ENCODE results near the gene RNASEL. TPM values are rescaled to one million over a fixed set of nuclear protein-coding genes. Genes with fewer than 3 reads are reported as not detected.

The RNASEL gene
- polyA plus RNA-seq, 1 of the 3 experiments (the other 2 are of a cell fraction): not detected

DNA sequence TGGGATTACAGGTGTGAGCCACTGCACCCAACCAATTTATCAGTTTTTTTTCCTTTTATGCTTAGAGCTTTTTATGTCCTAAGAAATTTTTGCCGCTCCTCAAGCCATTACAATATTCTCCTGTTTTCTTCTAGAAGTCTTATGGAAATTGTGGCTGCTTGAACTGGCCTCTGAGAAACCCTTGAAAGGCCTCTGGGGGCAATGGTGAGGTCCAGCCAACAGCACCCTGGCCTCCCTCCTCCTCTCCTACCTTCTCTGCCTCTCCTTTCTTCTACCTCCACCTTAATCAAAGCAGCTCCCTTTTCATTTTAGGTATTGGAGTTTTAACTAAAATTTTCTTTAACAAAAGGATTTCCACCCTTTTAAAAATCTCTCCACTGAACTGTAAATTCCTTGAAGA, 39.6 kb upstream of the RNASEL start (continued):
- TF ChIP-seq TEAD4 (IDR thresholded peaks at IDR 0.05; ENCODE audit: borderline replicate concordance, insufficient read depth): no peak
- no peak for TF ChIP-seq YY1 (IDR thresholded peaks at IDR 0.05; ENCODE audit: low read depth)
- TF ChIP-seq GABPA (IDR thresholded peaks at IDR 0.05; ENCODE audit: low read depth): no peak

DNA sequence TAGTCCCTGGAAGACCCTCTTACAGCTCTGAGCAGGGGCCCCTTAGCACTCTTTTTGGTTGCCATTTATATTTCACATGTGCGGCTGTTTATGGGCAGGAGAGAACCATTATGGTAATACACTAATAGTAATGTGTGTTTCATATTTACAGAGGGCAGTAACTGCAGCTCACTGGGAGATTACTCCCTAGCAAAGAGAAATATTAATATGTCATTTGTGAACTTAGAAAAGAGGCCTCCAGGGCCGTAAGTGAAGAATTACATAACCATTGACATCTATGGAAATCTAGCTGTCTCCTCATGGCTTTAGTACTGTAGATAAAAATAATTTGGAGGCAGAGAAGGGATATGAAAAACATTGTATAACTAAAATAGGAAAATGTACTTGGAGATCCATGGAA, 38.6 kb upstream of the RNASEL start:
- POLR2A ChIA-PET: no interaction called here
- CTCF ChIA-PET: interaction anchor here (0.6 to 2.0 kb wide), 7 partner anchors 9 to 1525 kb away, joined by 3 to 9 read pairs (median 4); no protein-coding TSS in a partner anchor

DNA sequence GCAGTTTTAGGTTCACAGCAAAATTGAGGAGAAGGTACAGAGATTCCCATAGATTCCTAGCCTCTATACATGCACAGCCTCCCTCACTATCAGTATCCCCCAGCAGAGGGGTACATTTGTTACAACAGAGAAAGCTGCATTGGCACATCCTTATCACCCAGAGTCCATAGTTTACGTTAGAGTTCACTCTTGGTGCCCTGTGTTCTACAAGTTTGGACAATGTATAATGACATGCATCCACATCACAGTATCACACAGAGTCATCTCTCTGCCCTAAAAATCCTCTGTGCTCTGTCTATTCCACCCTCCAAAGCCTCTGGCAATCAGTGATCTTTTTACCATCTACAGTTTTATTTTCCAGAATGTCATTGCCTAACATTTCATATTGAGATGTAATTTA, 37.5 kb upstream of the RNASEL start:
- Histone ChIP-seq H3K9ac (no peak overlapping the region), H3K36me3 (replicated peaks in 1 of 2; ENCODE audit: control insufficient read depth in 1 of 2, insufficient read depth in 2 of 2, low read length in 1 of 2) (no peaks in the 10 kb centered on the region), H3K79me2 (ENCODE audit: insufficient read depth) (no peaks in the 10 kb centered on the region), H3K4me1 (ENCODE audit: control insufficient read depth in 1 of 2, insufficient read depth in 2 of 2, low read depth in 1 of 2, low read length in 1 of 2) (peaks cover 7 to 18% of the 10 kb centered on the region in 2 experiments; a peak in 3 of 4 replicates), H3K9me3 (no peaks in the 10 kb centered on the region), H2AFZ (ENCODE audit: low read depth) (no peak overlapping the region), H3K4me2 (no peak overlapping the region), H3K27ac (ENCODE audit: low read depth in 2 of 2, low read length in 1 of 2) (no peak overlapping the region; a peak in 1 of 4 replicates), H3F3A (replicated peaks; ENCODE audit: insufficient read depth) (no peaks in the 10 kb centered on the region), H3K27me3 (ENCODE audit: insufficient read depth) (no peaks in the 10 kb centered on the region), H3K4me3 (ENCODE audit: low read depth in 2 of 2, low read length in 1 of 2) (no peak overlapping the region), H4K20me1 (ENCODE audit: insufficient read depth) (no peaks in the 10 kb centered on the region), H3K9me2 (no peaks in the 10 kb centered on the region)
- ChIA-PET POLR2A (no interaction called here), CTCF (interaction anchor here (1.5 to 2.0 kb wide), 3 partner anchors 10 to 158 kb away, joined by 4 to 9 read pairs (median 6); no protein-coding TSS in a partner anchor)
- DNase-seq: no peak
- 36% methylated on average over 1 of the region's 1 CpG for WGBS (ENCODE audit: low lambda C conversion rate)
- TF ChIP-seq RXRA (IDR thresholded peaks at IDR 0.05; ENCODE audit: borderline replicate concordance, low read depth): no peak
- TF ChIP-seq RCOR1 (IDR thresholded peaks at IDR 0.05; ENCODE audit: low read length): 0 out of 2 replicates have a peak, but pooled peaks have one; percentile 17

More for the DNA sequence above, 38.6 kb upstream of the RNASEL start:
- Histone ChIP-seq H3F3A (replicated peaks; ENCODE audit: insufficient read depth) (no peaks in the 10 kb centered on the region), H3K4me1 (ENCODE audit: control insufficient read depth in 1 of 2, insufficient read depth in 2 of 2, low read depth in 1 of 2, low read length in 1 of 2) (peaks cover 7 to 18% of the 10 kb centered on the region in 2 experiments; a peak in 3 of 4 replicates), H3K36me3 (replicated peaks in 1 of 2; ENCODE audit: control insufficient read depth in 1 of 2, insufficient read depth in 2 of 2, low read length in 1 of 2) (no peaks in the 10 kb centered on the region), H3K4me3 (ENCODE audit: low read depth in 2 of 2, low read length in 1 of 2) (no peak overlapping the region), H2AFZ (ENCODE audit: low read depth) (no peak overlapping the region), H3K9me2 (no peaks in the 10 kb centered on the region), H3K9me3 (no peaks in the 10 kb centered on the region), H4K20me1 (ENCODE audit: insufficient read depth) (no peaks in the 10 kb centered on the region), H3K9ac (no peak overlapping the region), H3K27me3 (ENCODE audit: insufficient read depth) (no peaks in the 10 kb centered on the region), H3K4me2 (no peak overlapping the region), H3K79me2 (ENCODE audit: insufficient read depth) (no peaks in the 10 kb centered on the region), H3K27ac (ENCODE audit: low read depth in 2 of 2, low read length in 1 of 2) (no peak overlapping the region)
- no peak for TF ChIP-seq RAD21 (IDR thresholded peaks at IDR 0.05; ENCODE audit: low read length)
- TF ChIP-seq, protein P1, sequence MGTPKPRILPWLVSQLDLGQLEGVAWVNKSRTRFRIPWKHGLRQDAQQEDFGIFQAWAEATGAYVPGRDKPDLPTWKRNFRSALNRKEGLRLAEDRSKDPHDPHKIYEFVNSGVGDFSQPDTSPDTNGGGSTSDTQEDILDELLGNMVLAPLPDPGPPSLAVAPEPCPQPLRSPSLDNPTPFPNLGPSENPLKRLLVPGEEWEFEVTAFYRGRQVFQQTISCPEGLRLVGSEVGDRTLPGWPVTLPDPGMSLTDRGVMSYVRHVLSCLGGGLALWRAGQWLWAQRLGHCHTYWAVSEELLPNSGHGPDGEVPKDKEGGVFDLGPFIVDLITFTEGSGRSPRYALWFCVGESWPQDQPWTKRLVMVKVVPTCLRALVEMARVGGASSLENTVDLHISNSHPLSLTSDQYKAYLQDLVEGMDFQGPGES (IDR thresholded peaks at IDR 0.05; ENCODE audit: low read depth, low read length): no peak
- TF ChIP-seq, protein P2, sequence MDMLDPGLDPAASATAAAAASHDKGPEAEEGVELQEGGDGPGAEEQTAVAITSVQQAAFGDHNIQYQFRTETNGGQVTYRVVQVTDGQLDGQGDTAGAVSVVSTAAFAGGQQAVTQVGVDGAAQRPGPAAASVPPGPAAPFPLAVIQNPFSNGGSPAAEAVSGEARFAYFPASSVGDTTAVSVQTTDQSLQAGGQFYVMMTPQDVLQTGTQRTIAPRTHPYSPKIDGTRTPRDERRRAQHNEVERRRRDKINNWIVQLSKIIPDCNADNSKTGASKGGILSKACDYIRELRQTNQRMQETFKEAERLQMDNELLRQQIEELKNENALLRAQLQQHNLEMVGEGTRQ (IDR thresholded peaks at IDR 0.05; ENCODE audit: borderline replicate concordance, low read depth, low read length): no peak
- TF ChIP-seq, protein P3, sequence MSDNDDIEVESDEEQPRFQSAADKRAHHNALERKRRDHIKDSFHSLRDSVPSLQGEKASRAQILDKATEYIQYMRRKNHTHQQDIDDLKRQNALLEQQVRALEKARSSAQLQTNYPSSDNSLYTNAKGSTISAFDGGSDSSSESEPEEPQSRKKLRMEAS (IDR thresholded peaks at IDR 0.05; ENCODE audit: low read depth): no peak
- TF ChIP-seq NRF1 (IDR thresholded peaks at IDR 0.05; ENCODE audit: low read depth, low read length): no peak
- no peak for TF ChIP-seq FOXM1 (IDR thresholded peaks at IDR 0.05; ENCODE audit: low read depth)
- no peak for TF ChIP-seq GATA2 (CRISPR knock-in tag; IDR thresholded peaks at IDR 0.05)
- DNase-seq: no peak
- WGBS (ENCODE audit: low lambda C conversion rate): 84% methylated on average over 2 of the region's 2 CpGs
